Activated gamma-delta T cell treated with anti-CD3 and anti-CD28 coated beads, Interleukin-2, amount 50 U/mL, for 16 hours (primary cell): ENCODE data around the gene KANSL1.

ENCODE experiments used
- DNase-seq: peaks from one replicate; pipeline ENCODE4 v3.0.0-alpha.2; 2020; ENCODE audit warnings: low read depth

KANSL1 gene

GRCh38 chr17:45997624-45998023 is 195.6 kb downstream of the KANSL1 start:
- no peak for DNase-seq

GRCh38 chr17:45997166-45997565 is 196.1 kb downstream of the KANSL1 start:
- DNase-seq, result no peak

- no peak for DNase-seq
Observed at GRCh38 chr17:45996282-45996937, 196.8 kb downstream of the KANSL1 start.

- DNase-seq, result no peak
Observed at GRCh38 chr17:45995627-45996270, 197.5 kb downstream of the KANSL1 start.

- no peak for DNase-seq
Observed at GRCh38 chr17:45994987-45995386, 198.2 kb downstream of the KANSL1 start.

- no peak for DNase-seq
Observed at GRCh38 chr17:45993962-45994627, 199.1 kb downstream of the KANSL1 start.

GRCh38 chr17:45992904-45993303 is 200.3 kb downstream of the KANSL1 start:
- DNase-seq, result no peak

GRCh38 chr17:45992175-45992574 is 201.1 kb downstream of the KANSL1 start:
- DNase-seq, result no peak

- DNase-seq, result no peak
Observed at GRCh38 chr17:45991341-45991740, 201.9 kb downstream of the KANSL1 start.

- no peak for DNase-seq
Observed at GRCh38 chr17:45990886-45991285, 202.3 kb downstream of the KANSL1 start.

- DNase-seq, result no peak
Observed at GRCh38 chr17:45989759-45990158, 203.5 kb downstream of the KANSL1 start.

GRCh38 chr17:45987706-45988105 is 205.5 kb downstream of the KANSL1 start:
- no peak for DNase-seq

- DNase-seq, result no peak
Observed at GRCh38 chr17:45986056-45986455, 207.2 kb downstream of the KANSL1 start.

GRCh38 chr17:45985447-45985846 is 207.8 kb downstream of the KANSL1 start:
- no peak for DNase-seq

GRCh38 chr17:45984368-45984767 is 208.9 kb downstream of the KANSL1 start:
- no peak for DNase-seq

- no peak for DNase-seq
Observed at GRCh38 chr17:45983614-45984310, 209.5 kb downstream of the KANSL1 start.

GRCh38 chr17:45982791-45983613 is 210.2 kb downstream of the KANSL1 start:
- DNase-seq, result no peak

GRCh38 chr17:45981306-45981705 is 211.9 kb downstream of the KANSL1 start:
- DNase-seq, result no peak

GRCh38 chr17:45980855-45981254 is 212.4 kb downstream of the KANSL1 start:
- no peak for DNase-seq
